ENCODE measurements around the gene SLC17A8. TPM values are rescaled to one million over a fixed set of nuclear protein-coding genes. Genes with fewer than 3 reads are reported as not detected.
"Not testable (repeated sequence)": the region's sequence is repeated elsewhere in the genome, so short reads cannot be mapped to it uniquely, and the experiment has no call there.

Gene SLC17A8
- polyA plus RNA-seq (ENCODE audit: insufficient read length in 4 of 4) = under 1 TPM; 0.22 to 0.41 (median 0.28) TPM

DNA sequence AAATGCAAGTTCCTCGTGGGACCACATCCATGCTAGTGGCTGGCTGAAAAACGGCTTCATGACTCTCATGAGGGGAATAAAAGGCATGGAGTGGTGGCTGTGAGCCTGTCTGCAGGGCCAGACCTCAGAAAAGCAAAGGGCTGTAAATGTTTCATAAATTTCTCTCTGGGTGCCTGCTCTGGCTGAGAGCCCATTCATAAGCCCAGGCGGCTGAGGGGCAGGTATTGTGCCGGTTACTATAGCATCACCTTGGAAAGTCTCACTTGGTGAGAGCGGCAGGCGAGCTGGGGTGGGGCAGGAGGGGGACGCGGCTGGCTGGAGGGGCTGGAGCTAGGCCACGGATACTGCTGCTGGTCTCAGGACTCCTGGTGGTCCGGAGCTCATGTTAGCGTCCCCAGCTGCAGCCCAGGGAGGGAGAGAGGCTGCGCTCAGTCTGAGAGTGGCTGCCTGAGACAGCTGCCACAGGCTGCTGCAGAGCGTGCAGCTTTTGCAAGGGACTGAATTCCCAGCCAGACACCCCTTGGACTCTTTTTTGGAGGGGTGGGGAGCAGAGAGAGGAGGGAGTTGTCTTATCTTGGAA, at the start of gene SLC17A8:
Gene SLC17A8 (plus strand): TSS at position 431 of the 580 bp plus-strand sequence. CDS start 318 bp downstream, outside the sequence.
- no peak for DNase-seq (ENCODE audit: low read depth in 4 of 4, low spot score in 2 of 4)

DNA sequence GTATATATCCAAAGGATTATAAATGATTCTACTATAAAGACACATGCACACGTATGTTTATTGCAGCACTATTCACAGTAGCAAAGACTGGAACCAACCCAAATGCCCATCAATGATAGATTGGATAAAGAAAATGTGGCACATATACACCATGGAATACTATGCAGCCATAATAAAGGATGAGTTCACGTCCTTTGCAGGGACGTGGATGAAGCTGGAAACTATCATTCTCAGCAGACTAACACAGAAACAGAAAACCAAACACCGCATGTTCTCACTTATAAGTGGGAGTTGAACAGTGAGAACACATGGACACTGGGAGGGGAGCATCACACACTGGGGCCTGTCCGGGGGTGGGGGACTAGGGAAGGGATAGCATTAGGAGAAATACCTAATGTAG, 48.7 kb upstream of the SLC17A8 start:
- DNase-seq (ENCODE audit: low read depth in 4 of 4, low spot score in 2 of 4) = not testable (repeated sequence)

DNA sequence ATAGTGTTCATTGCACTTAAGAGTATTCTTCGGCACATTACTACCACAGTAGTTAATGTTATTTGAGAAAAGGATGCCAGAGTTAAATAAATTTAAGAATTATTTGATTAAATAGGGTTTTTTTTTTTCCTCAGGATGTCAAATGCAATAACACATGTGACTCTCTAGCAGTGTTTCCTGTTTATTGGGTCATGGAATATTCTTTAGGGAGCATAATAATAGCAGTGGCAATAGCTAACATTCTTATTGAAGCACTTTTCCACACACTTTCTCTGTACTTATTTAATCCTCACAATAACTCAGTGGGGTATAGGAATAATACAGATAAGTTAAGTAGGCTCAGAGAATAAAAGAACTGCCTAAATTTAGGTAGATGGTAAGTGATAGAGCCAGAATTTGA, 45.6 kb upstream of the SLC17A8 start:
- DNase-seq (ENCODE audit: low read depth in 4 of 4, low spot score in 2 of 4) = no peak

DNA sequence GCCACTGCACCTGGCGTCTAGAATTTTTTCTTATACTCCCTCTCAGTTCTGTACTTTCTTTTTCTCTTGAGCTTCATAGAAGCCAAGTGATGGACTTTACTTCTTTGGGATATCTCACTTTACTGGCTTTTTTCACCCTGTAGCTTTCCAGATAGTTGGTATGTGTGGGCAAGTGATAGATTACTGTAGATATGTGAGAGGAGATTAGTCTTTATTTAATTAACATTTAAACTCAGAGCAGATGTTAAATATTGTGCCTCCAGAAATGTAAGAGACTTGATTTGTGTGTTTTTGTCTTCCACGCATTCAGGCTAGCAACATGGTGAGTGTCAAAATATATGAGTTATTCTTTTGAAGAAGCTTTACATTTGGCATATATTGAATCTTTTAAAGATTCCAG, 39.5 kb upstream of the SLC17A8 start:
- DNase-seq (ENCODE audit: low read depth in 4 of 4, low spot score in 2 of 4) = no peak

DNA sequence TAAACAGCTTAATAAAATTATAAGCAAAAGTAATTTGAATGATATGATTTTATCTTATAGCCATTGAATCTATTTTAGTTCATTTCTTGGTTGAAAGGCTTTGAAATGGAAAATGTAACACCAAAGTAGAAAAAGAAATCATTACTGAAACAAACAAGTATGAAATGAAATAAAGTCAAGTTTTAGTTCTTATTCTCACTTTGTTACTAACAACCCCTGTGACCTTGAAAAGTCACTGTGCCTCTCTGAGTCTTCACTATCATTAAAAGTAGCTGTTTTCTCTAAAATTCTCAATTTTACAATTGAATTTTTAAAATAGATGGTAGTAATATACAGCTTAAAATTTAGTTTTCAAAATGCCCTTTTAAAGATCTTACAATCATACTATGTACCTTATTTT, 32.4 kb upstream of the SLC17A8 start:
- no peak for DNase-seq (ENCODE audit: low read depth in 4 of 4, low spot score in 2 of 4)

DNA sequence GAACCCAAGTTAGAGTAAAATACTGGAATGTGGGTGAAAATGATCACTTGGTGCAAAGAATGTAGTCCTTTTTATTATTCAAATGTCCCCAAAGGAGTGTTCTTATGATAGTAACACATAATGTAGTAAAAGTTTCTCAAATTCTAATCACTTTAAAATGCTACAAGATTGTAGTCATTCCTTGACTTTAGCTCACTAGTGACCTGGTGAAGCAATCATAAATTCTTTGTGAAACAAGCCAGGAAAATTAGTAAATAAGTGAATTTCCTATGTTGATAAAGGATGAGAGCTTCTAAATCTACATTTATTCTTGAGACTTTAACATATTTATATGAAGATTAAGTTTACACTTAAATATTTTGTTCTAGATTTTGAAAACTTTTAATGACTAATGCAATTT, 30.7 kb upstream of the SLC17A8 start:
- no peak for DNase-seq (ENCODE audit: low read depth in 4 of 4, low spot score in 2 of 4)

DNA sequence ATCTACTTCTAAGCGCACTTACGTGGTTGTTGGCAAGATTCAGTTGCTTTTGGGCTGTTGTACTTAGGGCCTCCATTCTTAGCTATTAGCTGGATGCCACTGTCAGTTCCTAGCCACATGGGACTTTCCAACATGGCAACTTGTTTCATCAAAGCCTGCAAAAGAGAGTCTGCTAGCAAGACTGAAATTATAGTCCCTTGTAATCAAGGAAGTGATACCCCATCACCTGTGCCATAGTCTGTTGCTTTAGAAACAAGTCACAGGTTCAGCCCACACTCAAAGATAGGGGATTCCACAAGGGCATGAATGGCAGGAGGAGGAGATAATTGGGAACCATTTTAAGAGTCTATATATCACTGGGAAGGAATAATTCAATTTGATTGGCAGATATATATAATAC, 27.1 kb upstream of the SLC17A8 start:
- no peak for DNase-seq (ENCODE audit: low read depth in 4 of 4, low spot score in 2 of 4)

DNA sequence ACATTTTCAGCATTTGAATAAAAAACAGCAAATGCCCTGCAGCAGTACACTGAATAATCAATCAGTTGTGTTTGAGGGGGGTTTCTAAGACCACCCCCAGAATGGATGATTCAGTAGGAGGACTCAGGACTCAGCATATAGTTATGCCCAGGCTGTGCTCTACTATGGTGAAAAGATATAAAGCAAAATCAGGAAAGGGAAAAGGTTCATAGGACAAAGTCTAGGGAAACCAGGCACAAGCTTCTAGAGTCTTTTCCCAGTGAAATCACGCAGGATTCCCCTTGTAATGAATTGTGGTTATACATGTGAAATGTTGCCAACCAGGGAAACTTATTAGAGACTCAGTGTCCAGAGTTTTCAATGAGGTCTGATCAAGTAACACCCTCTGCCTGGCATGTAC, 25.0 kb upstream of the SLC17A8 start:
- no peak for DNase-seq (ENCODE audit: low read depth in 4 of 4, low spot score in 2 of 4)

DNA sequence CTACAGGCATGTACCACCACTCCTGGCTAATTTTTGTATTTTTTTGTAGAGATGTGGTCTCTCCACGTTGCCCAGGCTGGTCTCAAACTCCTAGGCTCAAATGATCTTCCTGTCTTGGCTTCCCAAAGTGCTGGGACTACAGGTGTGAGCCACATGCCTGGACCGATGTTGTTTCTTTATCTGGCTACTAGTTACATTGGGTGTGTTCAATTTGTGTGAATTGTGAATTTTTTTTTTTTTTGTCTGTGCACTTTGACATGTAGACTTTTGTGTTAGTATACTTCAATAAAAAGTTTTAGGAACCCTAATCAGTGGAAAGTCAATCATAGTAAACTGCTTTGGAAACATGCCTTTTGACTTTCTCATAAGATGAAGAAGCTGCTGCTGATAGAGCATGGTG, 24.0 kb upstream of the SLC17A8 start:
- DNase-seq (ENCODE audit: low read depth in 4 of 4, low spot score in 2 of 4) = no peak

DNA sequence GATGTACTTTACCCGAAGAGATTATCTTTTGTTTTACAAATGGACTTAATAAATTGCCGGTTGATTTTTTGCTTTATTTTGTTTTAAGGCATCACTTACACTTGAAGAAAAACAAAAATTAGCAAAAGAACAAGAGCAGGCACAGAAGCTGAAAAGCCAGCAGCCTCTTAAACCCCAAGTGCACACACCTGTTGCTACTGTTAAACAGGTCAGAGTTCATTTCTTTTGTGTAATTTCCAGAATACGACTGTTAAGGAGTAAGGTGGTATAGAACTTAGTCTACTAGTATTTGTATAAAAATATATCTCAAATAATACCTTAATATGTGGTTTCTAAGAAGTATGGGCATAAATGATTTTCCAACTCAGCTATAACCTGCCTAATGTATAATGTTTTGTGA, 19.6 kb upstream of the SLC17A8 start:
- DNase-seq (ENCODE audit: low read depth in 4 of 4, low spot score in 2 of 4) = no peak

DNA sequence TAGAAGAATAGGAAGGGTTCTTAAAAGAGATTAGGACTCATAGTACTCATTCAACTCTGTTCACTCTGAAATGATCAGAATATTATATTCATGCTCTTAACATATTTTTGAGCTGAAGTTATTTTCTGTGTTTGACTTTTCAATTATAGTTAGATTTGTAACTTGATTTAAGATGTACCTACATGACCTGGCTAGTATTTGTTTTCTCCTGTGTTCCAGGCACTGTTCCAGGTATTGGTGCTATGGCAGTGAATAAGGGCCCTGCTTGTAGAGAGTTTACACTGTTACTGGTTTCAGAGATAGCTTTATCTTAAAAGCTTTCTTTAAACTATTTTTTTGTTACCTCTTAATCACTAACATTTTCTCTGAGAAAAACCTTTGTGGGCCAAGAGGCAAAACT, 19.1 kb upstream of the SLC17A8 start:
- no peak for DNase-seq (ENCODE audit: low read depth in 4 of 4, low spot score in 2 of 4)

DNA sequence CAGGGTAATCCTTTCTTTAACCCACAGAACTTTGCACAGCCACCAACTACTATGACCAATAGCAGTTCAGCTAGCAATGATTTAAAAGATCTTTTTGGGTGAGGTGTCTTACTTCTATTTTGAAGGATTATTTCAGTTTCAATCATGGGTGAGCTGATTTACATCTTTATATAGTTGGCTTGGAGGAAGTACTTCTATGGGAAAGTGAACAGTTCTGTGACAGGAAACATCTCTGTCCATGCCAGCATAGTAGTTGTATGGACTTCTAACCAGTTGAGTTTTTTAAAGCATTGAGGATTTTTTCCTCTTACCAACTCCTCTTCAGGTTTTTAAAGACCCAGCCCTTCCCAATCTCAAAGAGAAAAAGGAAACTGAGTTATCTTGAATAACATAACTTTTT, 17.8 kb upstream of the SLC17A8 start:
- DNase-seq (ENCODE audit: low read depth in 4 of 4, low spot score in 2 of 4) = no peak

DNA sequence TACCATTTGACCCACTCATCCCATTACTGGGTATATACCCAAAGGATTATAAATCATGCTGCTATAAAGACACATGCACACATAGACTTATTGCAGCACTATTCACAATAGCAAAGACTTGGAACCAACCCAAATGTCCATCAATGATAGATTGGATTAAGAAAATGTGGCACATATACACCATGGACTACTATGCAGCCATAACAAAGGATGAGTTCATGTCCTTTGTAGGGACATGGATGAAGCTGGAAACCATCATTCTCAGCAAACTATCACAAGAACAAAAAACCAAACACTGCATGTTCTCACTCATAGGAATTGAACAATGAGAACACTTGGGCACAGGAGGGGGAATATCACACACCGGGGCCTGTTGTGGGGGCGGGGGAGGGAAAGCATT, 14.0 kb upstream of the SLC17A8 start:
- not testable (repeated sequence) for DNase-seq (ENCODE audit: low read depth in 4 of 4, low spot score in 2 of 4)

DNA sequence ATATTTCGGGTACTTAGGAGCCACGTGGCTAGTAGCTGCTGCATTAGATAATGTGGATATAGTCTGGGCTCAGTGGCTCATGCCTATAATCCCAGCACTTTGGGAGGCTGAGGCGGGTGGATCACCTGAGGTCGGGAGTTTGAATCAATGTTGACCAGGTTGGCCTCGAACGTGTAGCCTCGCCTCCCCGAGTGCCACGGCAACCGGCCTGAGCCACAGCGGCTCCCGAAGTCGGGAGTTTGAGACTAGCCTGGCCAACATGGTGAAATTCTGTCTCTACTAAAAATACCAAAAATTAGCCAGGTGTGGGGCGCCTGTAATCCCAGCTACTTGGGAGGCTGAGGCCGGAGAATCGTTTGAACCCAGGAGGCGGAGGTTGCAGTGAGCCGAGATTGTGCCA, 12.5 kb upstream of the SLC17A8 start:
- DNase-seq (ENCODE audit: low read depth in 4 of 4, low spot score in 2 of 4) = not testable (repeated sequence)

DNA sequence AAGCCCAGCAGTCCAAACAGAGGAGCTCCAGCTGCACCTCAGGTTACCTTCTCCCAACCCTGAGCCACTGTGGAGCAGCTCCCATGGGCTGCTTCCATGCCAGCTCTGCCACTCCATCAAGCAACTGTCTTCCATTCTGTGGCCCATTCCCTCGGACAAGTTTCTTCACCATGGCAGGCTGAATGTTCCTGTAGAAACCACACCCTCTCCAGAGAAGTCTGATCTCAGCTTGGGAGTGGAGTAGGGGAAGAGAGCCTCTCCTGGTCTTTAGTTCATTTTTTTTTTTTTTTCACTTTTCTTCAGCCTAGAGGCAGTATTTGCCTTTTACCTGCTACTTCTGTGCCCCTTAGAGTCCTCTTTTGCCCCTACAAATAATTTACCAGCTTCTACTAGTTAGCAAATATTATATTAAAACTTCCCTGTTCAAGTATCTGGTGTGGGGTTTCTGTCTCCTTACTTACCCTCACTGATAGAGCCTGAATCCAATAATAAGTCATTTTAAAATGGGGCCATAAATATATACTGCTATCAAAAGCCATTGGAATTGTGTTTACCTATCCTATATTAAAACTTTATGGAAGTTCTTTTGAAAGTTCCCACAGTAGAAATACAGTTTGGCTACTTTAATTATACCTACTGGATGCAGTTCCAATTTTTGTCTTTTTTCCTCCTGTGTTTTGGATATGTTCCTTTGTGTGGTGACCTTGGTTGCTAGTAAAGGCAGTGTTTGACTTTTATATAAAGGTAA, 11.7 kb upstream of the SLC17A8 start:
- DNase-seq (ENCODE audit: low read depth in 4 of 4, low spot score in 2 of 4) = no peak

DNA sequence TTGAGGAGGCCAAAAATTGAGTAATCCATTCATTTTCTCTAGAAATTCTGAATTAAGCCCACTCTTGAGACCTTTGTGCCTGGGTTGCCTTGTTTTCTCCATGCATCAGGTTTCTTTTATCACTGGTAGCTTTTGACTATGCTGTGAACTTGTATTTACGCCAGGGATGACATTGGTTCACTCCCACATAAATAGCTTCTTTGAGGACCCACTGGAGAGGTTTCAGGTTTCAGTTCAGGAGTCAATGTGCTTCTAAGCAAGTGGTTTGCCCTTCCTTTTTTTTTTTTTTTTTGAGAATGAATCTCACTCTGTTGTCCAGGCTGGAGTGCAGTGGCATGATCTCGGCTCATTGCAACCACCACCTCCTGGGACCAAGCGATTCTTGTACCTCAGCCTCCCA, 10.2 kb upstream of the SLC17A8 start:
- no peak for DNase-seq (ENCODE audit: low read depth in 4 of 4, low spot score in 2 of 4)

DNA sequence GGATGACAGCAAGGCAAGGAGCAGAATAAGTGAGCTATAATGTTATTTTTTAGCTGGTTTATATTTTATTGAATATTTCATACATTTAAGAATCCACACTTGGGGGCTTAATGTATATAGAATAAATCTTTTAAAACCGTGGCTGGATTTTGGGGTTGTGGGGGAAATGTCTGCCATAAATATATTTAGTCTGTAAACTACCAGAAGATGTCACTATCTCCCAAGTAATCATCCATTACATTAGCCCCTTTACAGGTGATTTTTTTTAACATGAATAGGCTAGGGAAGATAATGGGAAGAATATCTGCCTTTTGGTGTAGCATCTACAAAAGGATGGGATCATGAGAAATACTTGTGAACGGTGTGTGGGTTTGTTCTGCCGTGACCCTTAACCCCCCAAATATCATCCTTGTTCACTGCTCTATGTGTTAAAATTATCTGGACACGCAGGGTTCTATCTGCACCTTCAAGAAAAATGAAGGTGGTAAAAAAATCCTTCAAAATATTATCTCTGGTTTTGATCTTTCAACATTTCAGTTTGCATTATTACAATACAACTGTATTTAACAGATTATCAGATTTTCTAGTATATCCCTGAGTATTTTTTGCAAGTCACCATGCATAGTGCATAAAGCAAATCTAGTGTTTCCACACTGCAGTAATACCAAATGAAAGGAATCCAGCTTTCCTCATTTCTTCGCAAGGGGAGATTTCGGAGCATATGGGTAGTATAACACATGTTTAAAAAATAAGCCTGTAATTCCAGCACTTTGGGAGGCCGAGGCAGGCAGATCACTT, 8.0 kb upstream of the SLC17A8 start:
- DNase-seq (ENCODE audit: low read depth in 4 of 4, low spot score in 2 of 4) = no peak

DNA sequence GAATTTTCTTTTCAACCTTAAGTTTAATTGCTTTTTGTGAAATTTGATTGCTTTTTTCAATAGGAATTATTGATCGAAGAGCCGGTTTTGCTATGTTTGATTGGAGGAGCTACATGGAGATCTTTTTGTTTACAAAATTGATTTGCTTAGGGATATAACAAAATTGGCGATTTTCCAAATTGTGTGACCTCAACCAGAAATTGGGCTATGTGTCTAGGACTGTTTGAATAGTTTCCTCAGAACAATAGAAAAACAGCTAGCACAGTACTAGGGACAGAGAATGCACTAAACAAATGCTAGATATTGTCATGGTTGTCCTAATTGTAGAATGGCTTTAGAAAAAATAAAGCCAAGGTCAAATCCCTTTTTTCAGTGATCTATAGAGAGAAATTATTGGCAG, 2.4 kb downstream of the SLC17A8 start:
- no peak for DNase-seq (ENCODE audit: low read depth in 4 of 4, low spot score in 2 of 4)

DNA sequence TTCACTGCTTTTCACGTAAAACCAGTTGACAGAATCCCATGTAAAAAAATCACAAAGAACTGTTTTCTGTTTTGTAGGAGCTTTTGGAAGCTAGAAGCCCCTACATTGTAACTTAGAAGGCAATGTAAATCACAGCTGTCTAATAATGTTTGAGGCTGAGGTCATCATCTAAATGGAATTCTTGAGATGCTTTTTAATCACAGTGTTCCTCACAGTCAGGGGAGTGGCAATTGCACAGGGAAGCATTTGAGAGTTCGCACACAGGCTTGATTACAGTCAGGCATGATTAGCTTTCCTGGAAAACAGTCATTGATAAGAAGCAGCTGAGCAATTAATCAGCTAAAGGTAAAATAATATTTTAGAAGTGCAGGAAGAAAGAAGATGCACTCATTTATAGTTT, 2.9 kb downstream of the SLC17A8 start:
- DNase-seq (ENCODE audit: low read depth in 4 of 4, low spot score in 2 of 4) = no peak

DNA sequence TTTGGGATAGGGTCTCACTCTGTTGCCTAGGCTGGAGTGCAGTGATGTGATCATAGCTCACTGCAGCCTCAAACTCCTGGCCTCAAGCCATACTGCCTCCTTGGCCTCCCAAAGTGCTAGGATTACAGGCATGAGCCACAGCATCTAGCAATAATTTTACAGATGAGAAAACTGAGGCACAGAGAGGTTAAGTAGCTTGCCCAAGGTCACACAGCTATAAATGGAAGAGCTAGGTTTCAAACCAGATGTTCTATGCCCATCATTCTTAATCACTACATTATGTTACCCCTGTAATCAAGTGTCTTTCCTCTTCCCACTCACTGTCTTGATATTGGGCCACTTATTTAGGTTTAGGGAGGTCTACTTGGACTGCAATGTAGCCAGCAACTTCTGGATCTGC, 3.6 kb downstream of the SLC17A8 start:
- DNase-seq (ENCODE audit: low read depth in 4 of 4, low spot score in 2 of 4) = no peak

DNA sequence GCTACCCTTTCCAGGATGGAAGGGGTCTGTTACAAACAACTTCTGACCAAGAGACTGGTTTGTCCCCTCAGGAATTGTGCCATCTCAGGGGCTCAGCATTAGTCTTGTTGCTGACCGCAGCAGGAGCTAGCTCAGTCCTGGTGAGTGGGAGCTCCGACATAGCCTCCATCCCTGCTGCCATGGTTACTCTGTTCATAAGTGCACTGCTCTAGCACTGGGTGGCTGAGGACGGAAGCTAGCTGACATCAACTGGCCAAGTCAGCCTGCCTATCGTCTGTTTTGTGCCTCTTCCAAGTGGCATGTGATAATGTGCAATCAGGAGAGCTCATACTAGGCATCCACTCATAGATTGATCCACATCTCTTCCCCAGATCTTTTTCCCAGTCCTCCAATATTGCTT, 7.5 kb downstream of the SLC17A8 start:
- DNase-seq (ENCODE audit: low read depth in 4 of 4, low spot score in 2 of 4) = no peak

DNA sequence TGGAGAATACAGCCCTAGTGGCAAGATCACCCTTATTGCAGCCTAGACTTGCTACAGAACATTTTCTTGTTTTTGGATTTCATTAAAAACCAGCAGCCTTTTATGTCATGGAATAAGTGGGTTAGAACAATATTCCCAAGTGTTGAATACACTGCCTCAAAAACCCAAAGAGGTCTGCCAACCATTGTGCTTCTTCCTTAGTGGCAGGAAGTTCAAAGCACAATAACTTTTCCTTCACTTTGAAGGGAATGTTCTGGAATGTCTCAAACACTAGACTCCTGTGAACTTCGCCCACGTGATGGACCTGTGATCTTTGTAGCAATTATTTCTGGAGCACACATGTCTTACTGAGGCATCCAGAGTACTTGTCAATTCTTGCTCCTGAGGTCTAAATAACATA, 8.5 kb downstream of the SLC17A8 start:
- no peak for DNase-seq (ENCODE audit: low read depth in 4 of 4, low spot score in 2 of 4)

Data from left renal cortex interstitium (tissue), 4 donors.